Uterus (tissue), 4 donors: ENCODE data around the gene S100A7A. TPM values are rescaled to one million over a fixed set of nuclear protein-coding genes. Genes with fewer than 3 reads are reported as not detected.
"Not testable (repeated sequence)": the region's sequence is repeated elsewhere in the genome, so short reads cannot be mapped to it uniquely, and the experiment has no call there.

Experiments used
- DNase-seq, 2 donors: peaks; one replicate each; pipeline ENCODE4 v3.0.0-alpha.2; 2019 to 2020
- H3K27ac ChIP-seq, 2 donors: fragments of 200-600 bp; sonication (generic); 1 replicate in 1 of 2; 2 replicates in 1 of 2; pipeline ENCODE4 v1.5.1; 2016 to 2018
- H3K27me3 ChIP-seq, 2 donors: fragments of 200-600 bp; sonication (generic); one replicate each; pipeline ENCODE4 v1.5.1; 2018 to 2019; ENCODE audit warnings: control low read depth in 1 of 2
- H3K36me3 ChIP-seq, 2 donors: fragments of 200-600 bp; sonication (generic); one replicate each; pipeline ENCODE4 v1.5.1; 2019; ENCODE audit warnings: control low read depth in 1 of 2
- H3K4me1 ChIP-seq, 2 donors: fragments of 200-600 bp; sonication (generic); one replicate each; pipeline ENCODE4 v1.5.1; 2018 to 2019; ENCODE audit warnings: control low read depth in 1 of 2
- H3K4me3 ChIP-seq, 2 donors: fragments of 200-600 bp; sonication (generic); 1 replicate in 1 of 2; 2 replicates in 1 of 2; pipeline ENCODE4 v1.5.1; 2018 to 2019; ENCODE audit warnings: mild to moderate bottlenecking in 1 of 2
- H3K9me3 ChIP-seq, 2 donors: fragments of 200-600 bp; sonication (generic); one replicate each; pipeline ENCODE4 v1.5.1; 2019; ENCODE audit warnings: control low read depth in 1 of 2
- POLR2A ChIP-seq, 2 donors: fragments of 450-650 bp; IDR thresholded peaks; one replicate each; pipeline ENCODE4 v1.6.1; 2016; ENCODE audit warnings: antibody characterized with exemption in 2 of 2, mild to moderate bottlenecking in 1 of 2, moderate library complexity in 1 of 2
- intact Hi-C: fragments of 100-400 bp; cut with DNase I; formaldehyde crosslinking; loops from one replicate; pipeline ENCODE4 v1.15.1; 2023; ENCODE audit warnings: low total_unique reads
- total RNA-seq, 4 donors: library from RNA; depleted of rRNA in 3 of 4; stranded (reverse); fragments of >200 nt in 3 of 4; gene quantifications; one replicate each; pipeline versions ENCODE4 v1.1.0 to v1.2.4, GENCODE V29; 2014 to 2023
- TF ChIP-seq, protein P1 (sequence below), 4 experiments: fragments of 200-600 bp in 2 of 4; fragments of 450-650 bp in 2 of 4; sonication (generic) in 2 of 4; IDR thresholded peaks; one replicate each; pipeline ENCODE4 v1.5.1; 2016 to 2019; ENCODE audit warnings: antibody characterized with exemption in 4 of 4, mild to moderate bottlenecking in 2 of 4, moderate library complexity in 1 of 4
- donor health status: DM: yes; HTN: yes; CAD: no.

The S100A7A gene
- total RNA-seq, 4 donors from 2014 or later, result not detected

DNA sequence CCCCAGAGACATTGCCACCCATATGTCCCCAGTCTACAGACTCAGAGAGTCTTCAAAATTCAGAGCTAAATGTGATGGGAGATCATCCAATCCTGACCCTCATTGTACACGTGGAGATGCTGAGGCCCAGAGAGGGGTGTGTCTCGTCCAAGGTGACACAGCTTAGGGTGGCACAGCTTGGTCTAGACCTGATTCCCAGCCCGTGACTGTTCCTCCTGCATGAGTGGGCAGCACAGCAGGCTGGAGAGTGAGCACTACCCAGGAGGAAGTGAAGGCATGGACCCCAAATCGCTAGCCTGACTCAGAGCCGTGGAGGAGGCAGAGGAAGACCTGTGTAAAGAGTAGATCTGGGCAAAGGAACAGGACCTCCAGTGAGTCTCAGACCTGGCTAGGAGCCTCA is 27.8 kb downstream of the S100A7A start:
- Histone ChIP-seq H3K9me3 (no peaks in the 10 kb centered on the region), H3K4me3 (no peak overlapping the region), H3K27me3 (no peaks in the 10 kb centered on the region), H3K4me1 (no peaks in the 10 kb centered on the region), H3K27ac (no peak overlapping the region), H3K36me3 (no peaks in the 10 kb centered on the region)
- DNase-seq, result no peak
- intact Hi-C loops, result no loop called here
- TF ChIP-seq POLR2A (IDR thresholded peaks at IDR 0.05), result no peak

DNA sequence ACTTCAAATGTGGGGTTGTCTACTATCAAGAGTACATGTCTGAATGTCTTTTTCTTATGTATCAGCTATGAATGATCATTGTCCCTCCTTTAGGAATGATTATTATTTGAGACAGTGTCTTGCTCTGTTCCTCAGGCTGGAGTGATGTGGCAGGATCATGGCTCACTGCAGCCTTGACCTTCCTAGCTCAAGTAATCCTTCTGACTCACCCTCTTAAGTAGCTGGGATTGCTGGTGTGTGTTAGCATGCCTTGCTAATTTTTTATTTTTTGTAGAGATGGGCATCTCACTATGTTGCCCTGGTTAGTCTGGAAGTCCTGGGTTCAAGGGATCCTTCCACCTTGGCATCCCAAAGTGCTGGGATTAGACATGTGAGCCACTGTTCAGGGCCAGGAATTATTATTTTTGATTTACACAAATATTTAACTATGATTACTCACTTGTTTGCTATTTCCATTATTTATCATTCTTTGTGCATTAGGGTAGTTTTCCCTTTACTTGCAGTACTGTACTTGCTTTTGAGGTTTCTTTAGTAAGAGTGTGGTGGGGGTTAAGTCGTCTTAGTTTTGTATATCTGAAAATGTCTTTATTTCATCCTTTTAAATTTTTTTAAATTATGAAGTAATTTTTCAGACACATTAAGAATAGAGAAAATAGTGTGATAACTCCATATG is 31.3 kb downstream of the S100A7A start:
- Histone ChIP-seq H3K4me3 (no peak overlapping the region), H3K27me3 (no peaks in the 10 kb centered on the region), H3K27ac (no peak overlapping the region), H3K4me1 (no peaks in the 10 kb centered on the region), H3K36me3 (no peaks in the 10 kb centered on the region), H3K9me3 (no peaks in the 10 kb centered on the region)
- intact Hi-C loops, result no loop called here
- DNase-seq, result no peak
- TF ChIP-seq POLR2A (IDR thresholded peaks at IDR 0.05), result no peak
- TF ChIP-seq, protein P1, sequence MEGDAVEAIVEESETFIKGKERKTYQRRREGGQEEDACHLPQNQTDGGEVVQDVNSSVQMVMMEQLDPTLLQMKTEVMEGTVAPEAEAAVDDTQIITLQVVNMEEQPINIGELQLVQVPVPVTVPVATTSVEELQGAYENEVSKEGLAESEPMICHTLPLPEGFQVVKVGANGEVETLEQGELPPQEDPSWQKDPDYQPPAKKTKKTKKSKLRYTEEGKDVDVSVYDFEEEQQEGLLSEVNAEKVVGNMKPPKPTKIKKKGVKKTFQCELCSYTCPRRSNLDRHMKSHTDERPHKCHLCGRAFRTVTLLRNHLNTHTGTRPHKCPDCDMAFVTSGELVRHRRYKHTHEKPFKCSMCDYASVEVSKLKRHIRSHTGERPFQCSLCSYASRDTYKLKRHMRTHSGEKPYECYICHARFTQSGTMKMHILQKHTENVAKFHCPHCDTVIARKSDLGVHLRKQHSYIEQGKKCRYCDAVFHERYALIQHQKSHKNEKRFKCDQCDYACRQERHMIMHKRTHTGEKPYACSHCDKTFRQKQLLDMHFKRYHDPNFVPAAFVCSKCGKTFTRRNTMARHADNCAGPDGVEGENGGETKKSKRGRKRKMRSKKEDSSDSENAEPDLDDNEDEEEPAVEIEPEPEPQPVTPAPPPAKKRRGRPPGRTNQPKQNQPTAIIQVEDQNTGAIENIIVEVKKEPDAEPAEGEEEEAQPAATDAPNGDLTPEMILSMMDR (IDR thresholded peaks at IDR 0.05), result no peak

DNA sequence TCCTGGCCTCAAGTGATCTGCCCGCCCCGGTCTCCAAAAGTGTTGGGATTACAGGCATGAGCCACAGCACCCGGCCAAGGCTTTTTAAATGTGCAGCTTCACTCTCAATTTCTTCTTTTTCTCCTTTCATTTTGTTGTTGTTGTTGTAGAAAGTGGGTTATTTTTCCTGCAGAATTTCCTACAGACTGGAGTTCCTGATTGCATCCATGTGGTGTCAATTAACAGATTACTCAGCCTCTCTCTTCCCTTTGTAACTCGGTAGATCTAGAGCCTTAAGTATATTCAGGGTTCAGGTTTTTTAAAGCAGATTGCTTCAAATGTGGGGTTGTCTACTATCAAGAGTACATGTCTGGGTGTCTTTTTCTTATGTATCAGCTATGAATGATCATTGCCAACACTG is 32.5 kb downstream of the S100A7A start:
- H3K9me3 ChIP-seq, H3K4me1 ChIP-seq, H3K4me3 ChIP-seq, DNase-seq, intact Hi-C loops, H3K27me3 ChIP-seq, H3K36me3 ChIP-seq, H3K27ac ChIP-seq: not testable (repeated sequence)

DNA sequence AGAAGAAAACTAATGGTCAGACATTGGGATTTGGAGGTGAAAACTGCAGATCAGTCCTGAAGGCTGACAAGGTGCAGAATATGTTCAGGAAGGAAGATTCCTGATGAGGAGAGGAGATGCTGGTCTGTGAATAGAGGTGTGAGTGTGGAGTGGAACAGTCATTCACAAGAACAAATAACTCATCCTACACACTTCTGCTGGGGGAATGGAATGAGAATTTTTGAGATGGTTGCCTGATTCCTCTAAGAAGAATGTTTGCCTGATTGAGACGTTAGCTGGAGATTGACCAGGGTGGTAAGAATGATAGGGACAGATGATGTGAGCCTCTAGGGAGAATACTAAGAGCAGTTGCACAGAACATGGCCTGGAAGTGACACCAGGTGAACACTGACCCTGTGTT is 40.1 kb downstream of the S100A7A start:
- H3K9me3 ChIP-seq, result no peaks in the 10 kb centered on the region
- intact Hi-C loops, result no loop called here
- H3K27me3 ChIP-seq, result no peaks in the 10 kb centered on the region
- DNase-seq, result no peak
- H3K27ac ChIP-seq, result no peak overlapping the region
- no peak for TF ChIP-seq POLR2A (IDR thresholded peaks at IDR 0.05)
- TF ChIP-seq, protein P1 (IDR thresholded peaks at IDR 0.05), result no peak
- H3K4me1 ChIP-seq, result no peaks in the 10 kb centered on the region
- no peaks in the 10 kb centered on the region for H3K36me3 ChIP-seq
- no peak overlapping the region for H3K4me3 ChIP-seq

DNA sequence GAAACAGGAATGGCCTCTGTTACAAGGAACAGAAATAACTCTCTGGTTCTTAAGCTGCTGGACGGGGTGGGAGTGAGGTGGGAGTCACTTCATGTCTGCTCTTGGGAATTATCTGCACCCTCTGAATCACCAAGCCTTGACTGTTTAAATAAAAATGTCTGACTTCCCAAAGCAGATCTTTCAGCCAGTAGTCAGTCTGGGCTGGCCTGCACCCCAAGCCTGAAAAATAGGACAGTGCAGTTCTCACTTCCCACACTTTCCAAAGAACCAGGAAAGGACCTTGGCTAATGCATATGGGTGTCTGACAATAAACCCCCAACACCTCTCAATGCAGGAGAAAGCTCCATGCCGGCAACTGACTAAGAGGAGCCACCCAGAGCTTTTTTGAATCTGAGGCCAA is 43.3 kb downstream of the S100A7A start:
- intact Hi-C loops, result no loop called here
- no peak for DNase-seq
- H3K4me3 ChIP-seq, result no peak overlapping the region

DNA sequence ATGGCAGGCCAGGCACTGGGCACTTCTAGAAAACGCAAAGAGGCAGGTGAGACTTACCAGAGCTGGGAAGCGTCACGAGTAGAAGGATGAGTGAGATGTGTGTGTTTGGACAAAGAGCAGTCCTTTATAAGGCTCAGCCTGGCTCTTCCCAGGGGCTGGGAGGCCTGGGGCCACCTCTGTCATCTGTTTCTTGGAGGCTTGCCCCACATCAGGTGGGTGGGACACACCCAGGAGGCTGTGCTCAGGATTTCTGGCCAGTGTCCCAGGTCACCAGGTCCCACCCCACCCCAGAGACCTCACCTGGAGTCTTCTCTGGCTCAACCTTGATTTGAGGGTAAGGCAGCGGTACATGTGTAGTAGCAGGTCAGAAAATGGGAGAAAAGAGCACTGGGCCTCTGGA is 44.2 kb downstream of the S100A7A start, which contains the start of gene S100A7:
Gene S100A7, minus strand, starts transcription at position 101 of the 400 bp plus-strand sequence. CDS start 1,638 bp downstream, outside the sequence.
- Histone ChIP-seq H3K27ac (no peak within 1 kb of the TSS), H3K9me3 (no peaks in the 10 kb centered on the region), H3K27me3 (no peaks in the 10 kb centered on the region), H3K36me3 (no peaks in the 10 kb centered on the region), H3K4me3 (no peak within 1 kb of the TSS), H3K4me1 (no peaks in the 10 kb centered on the region)
- DNase-seq, result no peak
- intact Hi-C loops, result no loop called here
- TF ChIP-seq, protein P1 (IDR thresholded peaks at IDR 0.05), result no peak
- TF ChIP-seq POLR2A (IDR thresholded peaks at IDR 0.05), result no peak

More for the DNA sequence above, 43.3 kb downstream of the S100A7A start:
- Histone ChIP-seq H3K36me3 (no peaks in the 10 kb centered on the region), H3K4me1 (no peaks in the 10 kb centered on the region), H3K27me3 (no peaks in the 10 kb centered on the region), H3K27ac (no peak overlapping the region), H3K9me3 (no peaks in the 10 kb centered on the region)
- TF ChIP-seq POLR2A (IDR thresholded peaks at IDR 0.05), result no peak
- TF ChIP-seq, protein P1 (IDR thresholded peaks at IDR 0.05), result no peak

DNA sequence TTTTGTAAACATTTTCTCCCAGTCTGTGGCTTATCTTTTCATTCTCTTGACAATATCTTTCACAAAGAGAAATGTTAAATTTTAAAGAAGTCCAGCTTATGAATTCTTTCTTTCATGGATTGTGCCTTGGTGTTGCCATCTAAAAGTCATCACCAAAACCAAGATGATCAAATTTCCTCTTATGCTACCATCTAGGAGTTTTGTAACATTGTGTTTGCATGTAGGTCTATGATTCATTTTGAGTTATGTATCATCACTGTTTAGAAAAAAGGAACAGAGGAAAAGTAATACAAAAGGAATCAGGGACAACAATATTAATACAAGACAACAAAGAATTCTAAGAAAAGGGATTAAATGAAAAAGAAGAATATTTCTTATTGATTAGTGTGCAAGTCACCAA is 46.4 kb downstream of the S100A7A start:
- H3K36me3 ChIP-seq, DNase-seq, intact Hi-C loops, H3K9me3 ChIP-seq, H3K27ac ChIP-seq, H3K27me3 ChIP-seq, H3K4me3 ChIP-seq, H3K4me1 ChIP-seq: not testable (repeated sequence)
